H54 (cell line): Measurements from ENCODE around the gene CD6.
"Not testable (repeated sequence)": the region's sequence is repeated elsewhere in the genome, so short reads cannot be mapped to it uniquely, and the experiment has no call there.

Experiments
- DNase-seq: peaks from one replicate; pipeline ENCODE4 v3.0.0; 2011; ENCODE audit warnings: low spot score, mixed read lengths; ENCODE audit not compliant: insufficient read length
- FAIRE-seq: peaks from 3 replicates; lab custom pipeline; 2011; peaks lifted over from hg19 to GRCh38; lab: Jason Lieb, UNC
- POLR2A ChIP-seq: IDR thresholded peaks from 2 replicates; pipeline ENCODE4 v1.6.1; 2011; ENCODE audit warnings: low read depth, mild to moderate bottlenecking, low read length

The CD6 gene

DNA sequence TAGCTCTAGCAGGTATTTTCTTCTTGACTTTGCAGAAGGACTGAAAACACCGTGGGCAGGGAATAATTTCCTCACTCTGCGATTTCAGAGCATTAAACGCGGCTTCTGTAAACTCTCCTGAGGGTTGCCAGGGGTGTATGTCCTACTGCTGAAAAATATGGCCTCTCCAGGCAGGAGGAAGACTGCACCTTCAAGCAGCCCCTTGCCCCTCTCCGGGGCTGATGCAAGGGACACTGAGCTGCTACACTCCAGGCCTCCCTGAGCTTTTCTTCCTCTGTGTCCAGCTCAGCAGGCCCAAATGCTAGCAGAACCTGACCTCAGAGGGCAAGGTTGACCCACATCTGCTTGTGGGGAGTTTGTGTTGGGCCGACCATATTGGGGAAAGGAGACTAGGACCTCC lies 2.2 kb downstream of the CD6 start:
- DNase-seq (no peak), FAIRE-seq (no peak)
- no peak for TF ChIP-seq POLR2A

- DNase-seq, FAIRE-seq: not testable (repeated sequence)
These were observed 2.8 kb downstream of the CD6 start for GRCh38 chr11:60974316-60974715.

- DNase-seq (no peak), FAIRE-seq (no peak)
- TF ChIP-seq POLR2A, result no peak
These were observed 3.2 kb downstream of the CD6 start for GRCh38 chr11:60974726-60975125.

GRCh38 chr11:60977224-60977623 lies 5.7 kb downstream of the CD6 start:
- DNase-seq (no peak), FAIRE-seq (no peak)
- no peak for TF ChIP-seq POLR2A

- no peak for TF ChIP-seq POLR2A
- DNase-seq (no peak), FAIRE-seq (no peak)
These were observed 6.4 kb downstream of the CD6 start for GRCh38 chr11:60977836-60978235.

- DNase-seq (no peak), FAIRE-seq (no peak)
- no peak for TF ChIP-seq POLR2A
These were observed 7.3 kb downstream of the CD6 start for GRCh38 chr11:60978546-60979380.

GRCh38 chr11:60981515-60981914 lies 10.0 kb downstream of the CD6 start:
- no peak for FAIRE-seq
- no peak for TF ChIP-seq POLR2A

DNA sequence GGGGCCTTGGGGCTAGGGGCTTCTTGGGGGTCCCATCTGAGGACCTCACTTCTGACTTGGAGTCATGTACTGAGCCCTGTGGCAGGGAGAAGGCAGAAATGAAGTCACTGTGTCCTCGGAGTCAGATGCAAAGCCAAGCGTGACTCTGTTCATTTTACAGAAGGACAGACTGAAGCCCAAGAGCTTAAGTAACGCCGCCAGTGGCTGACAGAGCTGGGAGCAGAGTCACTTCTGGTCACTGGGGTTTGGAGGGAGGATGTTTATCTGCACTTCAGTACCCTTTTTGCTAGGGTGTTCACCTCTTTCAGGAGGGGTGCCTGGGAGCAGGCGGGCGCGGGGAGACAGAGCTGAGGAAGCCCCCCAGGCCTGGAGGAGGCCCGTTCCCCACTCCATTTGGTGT lies 10.7 kb downstream of the CD6 start:
- FAIRE-seq, result no peak
- no peak for TF ChIP-seq POLR2A
- DNase-seq, result no peak

More at GRCh38 chr11:60981515-60981914, 10.0 kb downstream of the CD6 start:
- no peak for DNase-seq

GRCh38 chr11:60984149-60984548 lies 12.7 kb downstream of the CD6 start:
- DNase-seq, result no peak
- no peak for FAIRE-seq
- no peak for TF ChIP-seq POLR2A

DNA sequence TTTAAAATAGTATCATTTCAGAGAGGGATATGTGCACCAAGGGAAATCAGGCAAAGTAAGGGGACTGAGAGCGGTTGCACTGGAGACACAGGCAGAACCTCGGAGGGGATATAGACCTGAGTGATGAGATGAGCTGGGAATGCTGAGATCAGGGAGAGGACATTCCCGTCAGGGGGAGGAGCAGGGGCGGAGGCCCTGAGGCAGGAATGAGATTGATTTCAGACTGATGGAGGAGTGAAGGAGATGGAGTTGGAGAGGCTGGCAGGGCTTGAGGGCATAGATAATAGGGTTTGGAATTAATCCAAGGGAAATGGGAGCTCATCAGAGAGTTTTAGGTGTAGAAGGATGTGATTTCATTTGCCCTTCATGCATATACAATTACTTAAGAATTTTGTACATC lies 13.2 kb downstream of the CD6 start:
- no peak for FAIRE-seq

GRCh38 chr11:60985501-60985900 lies 14.0 kb downstream of the CD6 start:
- FAIRE-seq (no peak), DNase-seq (no peak)
- no peak for TF ChIP-seq POLR2A

More for the DNA sequence above, 13.2 kb downstream of the CD6 start:
- no peak for DNase-seq
- TF ChIP-seq POLR2A, result no peak

GRCh38 chr11:60985991-60986915 lies 14.8 kb downstream of the CD6 start:
- FAIRE-seq (no peak), DNase-seq (peak; percentile 54)
- TF ChIP-seq POLR2A, result no peak

- no peak for DNase-seq
- FAIRE-seq, result no peak
- TF ChIP-seq POLR2A, result no peak
These were observed 16.2 kb downstream of the CD6 start for GRCh38 chr11:60987577-60988277.

DNA sequence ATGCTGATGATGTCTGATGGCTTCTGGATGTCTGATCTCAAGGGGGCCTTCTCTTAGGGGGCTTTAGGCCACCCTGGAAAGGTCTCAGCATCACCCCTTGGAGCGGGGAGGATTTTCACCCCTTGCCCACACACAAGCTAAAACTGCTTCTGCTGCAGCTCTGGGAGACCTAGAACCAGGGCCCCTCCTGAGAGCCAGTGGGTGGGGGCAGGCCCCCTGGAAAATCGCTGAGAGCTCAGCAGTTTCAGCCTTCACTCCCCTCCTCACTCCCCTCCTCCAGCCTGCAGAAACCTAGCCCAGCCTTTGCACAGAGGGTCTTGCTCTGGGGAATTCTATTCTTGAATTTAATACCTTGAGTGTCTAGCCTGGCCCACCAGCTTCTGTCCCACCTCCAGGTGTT lies 17.2 kb downstream of the CD6 start:
- no peak for TF ChIP-seq POLR2A
- FAIRE-seq (no peak), DNase-seq (no peak)
